NCI-H2171 (cell line): ENCODE data around the gene SLAMF6.
"Not testable (repeated sequence)": the region's sequence is repeated elsewhere in the genome, so short reads cannot be mapped to it uniquely, and the experiment has no call there.

ENCODE experiments used
- DNase-seq: peaks from one replicate; lab custom pipeline; 2025; lab: John Stamatoyannopoulos, UW

Gene SLAMF6

GRCh38 chr1:160522622-160523345 lies at the start of gene SLAMF6:
Gene SLAMF6, minus strand, starts transcription at chr1:160523255. Its CDS starts 63 bp downstream, at chr1:160523192.
- no peak for DNase-seq

DNA sequence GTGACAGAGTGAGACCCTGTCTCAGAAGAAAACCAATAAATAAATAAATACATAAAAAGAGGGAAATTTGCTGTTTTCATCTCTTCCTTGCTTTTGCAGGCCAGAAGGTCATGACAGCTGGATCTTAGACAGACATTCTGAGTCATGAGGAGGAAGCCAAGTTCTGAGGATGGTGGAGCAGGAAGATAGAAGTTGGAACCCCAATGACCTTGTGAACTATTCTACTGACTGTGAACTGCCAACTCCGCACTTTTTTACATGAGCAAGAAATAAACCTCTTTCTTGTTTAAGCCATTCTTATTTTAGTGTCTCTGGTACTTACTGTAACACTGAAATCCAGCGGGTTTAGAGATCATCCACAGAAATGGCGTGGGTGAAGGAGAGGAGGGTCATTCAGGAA lies 47.8 kb upstream of the SLAMF6 start:
- no peak for DNase-seq

DNA sequence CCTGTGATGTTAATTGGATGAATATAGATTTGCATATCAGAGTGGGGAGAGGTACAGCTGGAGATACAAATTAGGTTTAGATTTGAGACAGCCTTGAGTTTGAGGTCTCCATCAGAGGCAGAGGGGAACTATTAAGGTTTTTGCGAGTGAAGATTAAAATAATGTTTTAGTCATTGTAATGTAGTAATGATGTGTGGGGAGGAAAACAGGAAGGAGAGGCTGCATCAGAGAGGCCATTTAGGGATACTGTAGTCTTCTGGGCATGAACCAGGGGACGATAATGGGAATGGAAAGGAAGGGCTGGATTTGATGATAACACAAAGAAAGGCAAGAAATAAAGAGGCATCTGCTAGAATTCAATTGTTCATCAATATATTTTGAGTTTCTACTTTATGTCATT lies 46.8 kb upstream of the SLAMF6 start:
- no peak for DNase-seq

- no peak for DNase-seq
Measured at GRCh38 chr1:160567858-160568682, 45.0 kb upstream of the SLAMF6 start.

GRCh38 chr1:160567341-160567740 lies 44.3 kb upstream of the SLAMF6 start:
- DNase-seq, result no peak

DNA sequence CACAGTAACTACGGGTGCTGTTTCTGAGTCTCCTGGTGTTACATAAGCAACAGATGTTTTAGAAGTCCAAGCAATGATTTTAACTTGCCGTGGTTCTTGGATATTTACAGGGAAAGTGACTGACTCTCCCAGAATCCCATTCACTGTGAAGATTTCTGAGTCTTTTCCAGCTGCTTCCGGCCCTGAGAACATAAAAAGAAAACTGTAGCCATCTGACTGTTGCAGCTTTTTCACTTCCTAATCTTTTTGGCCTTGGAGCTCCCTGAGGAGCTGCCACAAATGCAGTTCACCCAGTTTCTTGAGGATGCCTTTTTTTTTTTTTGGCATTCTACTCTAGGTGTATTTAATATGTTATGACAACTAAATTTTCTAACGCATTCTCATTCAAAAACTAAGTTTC lies 42.5 kb upstream of the SLAMF6 start:
- no peak for DNase-seq

DNA sequence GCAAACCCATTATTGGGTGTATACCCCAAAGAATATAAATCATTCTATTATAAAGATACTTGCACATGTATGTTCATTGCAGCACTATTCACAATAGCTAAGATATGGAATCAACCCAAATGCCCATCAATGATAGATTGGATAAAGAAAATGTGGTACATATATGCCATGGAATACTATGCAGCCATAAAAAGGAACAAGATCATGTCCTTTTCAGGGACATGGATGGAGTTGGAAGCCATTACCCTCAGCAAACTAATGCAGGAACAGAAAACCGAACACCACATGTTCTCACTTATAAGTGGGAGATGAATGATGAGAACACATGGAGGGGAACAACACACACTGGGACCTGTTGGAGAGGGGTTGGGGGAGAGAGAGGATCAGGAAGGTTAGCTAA lies 40.2 kb upstream of the SLAMF6 start:
- not testable (repeated sequence) for DNase-seq

DNA sequence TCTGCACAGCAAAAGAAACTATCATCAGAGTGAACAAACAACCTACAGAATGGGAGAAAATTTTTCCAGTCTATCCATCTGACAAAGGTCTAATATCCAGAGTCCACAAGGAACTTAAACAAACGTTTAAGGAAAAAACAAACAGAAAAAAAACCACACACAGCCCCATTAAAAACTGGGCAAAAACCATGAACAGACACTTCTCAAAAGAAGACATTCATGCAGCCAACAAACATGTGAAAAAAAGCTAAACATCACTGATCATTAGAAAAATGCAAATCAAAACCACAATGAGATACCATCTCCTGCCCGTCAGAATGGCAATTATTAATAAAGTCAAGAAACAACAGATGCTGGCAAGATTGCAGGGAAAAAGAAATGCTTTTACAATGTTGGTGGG lies 39.7 kb upstream of the SLAMF6 start:
- not testable (repeated sequence) for DNase-seq

DNA sequence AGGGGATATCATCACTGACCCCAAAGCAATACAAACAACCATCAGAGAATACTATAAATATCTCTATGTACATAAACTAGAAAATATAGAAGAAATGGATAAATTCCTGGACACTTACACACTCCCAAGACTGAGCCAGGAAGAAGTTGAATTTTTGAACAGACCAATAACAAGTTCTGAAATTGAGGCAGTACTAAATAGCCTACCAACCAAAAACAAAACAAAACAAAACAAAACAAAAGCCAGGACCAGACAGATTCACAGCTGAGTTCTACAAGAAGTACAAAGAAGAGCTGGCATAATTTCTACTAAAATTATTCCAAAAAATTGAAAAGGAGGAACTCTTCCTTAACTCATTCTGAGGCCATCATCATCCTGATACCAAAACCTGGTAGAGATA lies 37.8 kb upstream of the SLAMF6 start:
- no peak for DNase-seq

- DNase-seq, result no peak
Measured at GRCh38 chr1:160560045-160560705, 37.1 kb upstream of the SLAMF6 start.

DNA sequence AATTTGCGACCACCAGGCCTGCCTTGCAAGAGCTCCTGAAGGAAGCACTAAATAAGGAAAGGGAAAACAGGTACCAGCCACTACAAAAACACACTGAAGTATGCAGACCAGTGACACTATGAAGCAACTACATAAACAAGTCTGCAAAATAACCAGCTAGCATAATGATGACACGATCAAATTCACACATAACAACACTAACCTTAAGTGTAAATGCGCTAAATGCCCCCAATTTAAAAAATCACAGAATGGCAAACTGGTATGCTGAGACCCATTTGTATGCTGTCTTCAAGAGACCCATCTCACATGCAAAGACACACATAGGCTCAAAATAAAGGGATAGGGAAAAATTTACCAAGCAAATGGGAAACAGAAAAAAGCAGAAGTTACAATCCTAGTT lies 36.4 kb upstream of the SLAMF6 start:
- not testable (repeated sequence) for DNase-seq

DNA sequence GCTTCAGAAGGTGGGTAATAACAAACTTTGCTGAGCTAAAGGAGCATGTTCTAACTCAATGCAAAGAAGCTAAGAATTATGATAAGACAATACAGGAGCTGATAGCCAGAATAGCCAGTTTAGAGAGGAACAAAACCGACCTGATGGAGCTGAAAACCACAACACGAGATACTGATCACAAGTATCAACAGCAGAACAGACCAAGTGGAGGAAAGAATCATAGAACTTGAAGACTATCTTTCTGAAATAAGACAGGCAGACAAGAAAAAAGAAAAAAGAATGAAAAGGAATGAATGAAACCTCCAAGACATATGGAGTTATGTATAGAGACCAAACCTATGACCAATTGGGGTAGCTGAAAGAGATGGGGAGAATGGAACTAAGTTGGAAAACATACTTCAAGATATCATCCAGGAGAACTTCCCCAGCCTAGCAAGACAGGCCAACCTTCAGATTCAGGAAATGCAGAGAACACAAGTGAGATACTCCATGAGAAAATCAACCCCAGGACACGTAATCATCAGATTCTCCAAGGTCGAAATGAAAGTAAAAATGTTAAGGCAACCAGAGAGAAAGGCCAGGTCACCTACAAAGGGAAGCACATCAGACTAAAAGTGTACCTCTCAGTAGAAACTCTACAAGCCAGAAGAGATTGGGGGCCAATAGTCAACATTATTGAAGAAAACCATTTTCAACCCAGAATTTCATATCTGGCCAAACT lies 35.8 kb upstream of the SLAMF6 start:
- no peak for DNase-seq

DNA sequence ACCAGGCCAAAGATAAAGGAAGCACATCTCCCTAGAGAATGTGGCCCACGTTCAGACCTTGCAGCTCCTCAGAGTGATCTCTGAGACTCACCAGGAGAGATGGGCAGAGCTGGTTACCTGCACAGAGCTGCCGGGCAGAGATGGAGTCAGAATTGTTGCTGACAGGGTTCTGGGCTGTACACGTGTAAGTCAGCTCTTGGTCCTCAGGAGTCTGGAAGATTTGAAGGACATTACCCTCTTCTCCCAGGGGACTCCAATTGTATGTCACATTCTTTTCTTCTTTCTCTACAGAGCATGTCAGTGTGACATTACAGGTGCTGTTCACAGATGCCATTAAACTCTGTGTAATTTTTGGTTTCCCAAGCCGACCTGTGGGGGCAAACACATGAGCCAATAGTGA lies 30.7 kb upstream of the SLAMF6 start:
- DNase-seq, result no peak

- DNase-seq, result no peak
Measured at GRCh38 chr1:160552425-160552824, 29.4 kb upstream of the SLAMF6 start.

DNA sequence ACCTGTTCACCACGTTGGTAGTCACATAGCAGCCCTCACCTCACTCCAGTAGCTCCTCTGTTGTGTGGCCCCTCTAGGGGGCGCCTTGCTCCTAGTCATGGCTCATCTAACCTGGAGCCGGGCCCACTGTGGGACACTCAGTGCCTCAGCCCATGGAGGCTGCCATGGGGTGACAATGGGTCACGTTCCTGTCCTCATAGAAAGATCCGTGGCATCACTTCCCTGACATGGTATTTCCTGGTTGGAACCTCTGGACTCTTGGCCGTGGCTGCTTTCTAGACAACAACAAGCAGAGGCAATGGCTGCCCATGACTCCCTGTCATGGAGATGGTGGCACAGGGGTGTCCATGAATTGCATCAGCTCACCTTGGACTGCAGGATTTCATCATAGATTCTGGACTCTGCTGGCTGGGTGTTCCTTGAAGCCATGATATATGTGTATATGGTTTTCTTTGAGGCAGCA lies 27.5 kb upstream of the SLAMF6 start:
- DNase-seq, result no peak

DNA sequence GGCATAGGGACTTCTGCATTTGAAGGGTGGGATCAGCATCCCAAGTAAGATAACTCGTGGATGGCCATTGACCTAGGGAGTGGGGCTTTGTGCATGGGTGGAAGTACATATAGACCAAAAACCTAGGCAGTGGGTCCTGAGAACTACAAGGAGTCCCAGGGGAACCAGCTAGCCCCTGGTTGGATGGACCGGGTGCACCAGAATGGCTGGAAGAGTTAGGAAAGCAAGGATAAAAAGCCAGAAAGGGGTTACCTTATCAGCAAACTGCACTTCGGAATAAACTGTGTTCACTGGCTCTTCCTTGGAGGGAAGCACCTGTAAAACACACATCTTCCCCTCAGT lies 26.6 kb upstream of the SLAMF6 start:
- DNase-seq, result no peak

- peak; percentile 89 for DNase-seq
Measured at GRCh38 chr1:160548960-160549664, 26.1 kb upstream of the SLAMF6 start.

GRCh38 chr1:160548183-160548582 lies 25.1 kb upstream of the SLAMF6 start:
- DNase-seq, result peak; percentile 81

DNA sequence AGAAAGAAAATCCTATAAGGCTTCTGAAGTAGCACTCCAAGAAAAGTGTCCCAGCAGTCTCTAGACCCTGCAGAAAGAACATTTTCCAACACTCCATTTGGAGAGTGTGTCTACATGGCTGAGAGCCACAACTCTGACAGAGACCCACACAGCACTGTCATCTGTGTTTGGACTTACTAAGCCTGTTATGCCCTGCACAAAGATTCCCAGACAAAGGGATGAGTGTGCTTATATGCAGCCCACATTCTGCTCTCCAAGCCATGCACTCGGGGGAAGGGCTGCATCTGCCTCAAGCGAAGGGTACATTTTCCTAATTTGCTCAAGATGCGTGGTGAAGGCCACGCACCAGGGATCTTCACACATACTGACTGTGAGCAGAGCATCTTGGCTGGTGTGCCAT lies 24.4 kb upstream of the SLAMF6 start:
- DNase-seq, result no peak

GRCh38 chr1:160546942-160547341 lies 23.9 kb upstream of the SLAMF6 start:
- DNase-seq, result no peak

DNA sequence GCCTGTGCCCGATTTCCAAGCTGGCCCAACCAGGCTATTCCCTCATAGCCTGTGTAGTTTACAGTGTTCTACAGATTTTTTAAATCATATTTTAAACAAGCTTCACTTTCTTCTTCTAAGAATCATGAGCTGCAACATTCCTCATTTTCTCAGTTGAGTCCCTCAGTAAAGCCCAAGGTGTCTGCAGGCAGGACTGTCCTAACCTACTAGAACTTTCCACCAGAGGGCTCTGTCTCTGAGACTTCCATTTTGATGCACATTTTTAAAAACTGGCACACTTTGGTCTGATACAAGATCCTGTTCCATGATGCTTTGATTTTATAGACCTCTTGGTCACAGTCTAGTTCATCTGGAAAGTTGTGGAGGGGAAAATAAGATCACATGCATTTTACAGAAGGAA lies 21.6 kb upstream of the SLAMF6 start:
- DNase-seq, result no peak
